ENCODE data around the gene ENOX2.

Gene ENOX2

GRCh38 chrX:130704053-130705038 lies 198.7 kb downstream of the ENOX2 start:
- DNase-seq (ENCODE audit: extremely low read depth in 1 of 2, low read depth in 1 of 2) = no peak

GRCh38 chrX:130702867-130703707 lies 199.9 kb downstream of the ENOX2 start:
- no peak for DNase-seq (ENCODE audit: extremely low read depth in 1 of 2, low read depth in 1 of 2)

GRCh38 chrX:130700629-130701028 lies 202.4 kb downstream of the ENOX2 start:
- no peak for DNase-seq (ENCODE audit: extremely low read depth in 1 of 2, low read depth in 1 of 2)

GRCh38 chrX:130699618-130700017 lies 203.4 kb downstream of the ENOX2 start:
- no peak for DNase-seq (ENCODE audit: extremely low read depth in 1 of 2, low read depth in 1 of 2)

GRCh38 chrX:130696542-130696941 lies 206.5 kb downstream of the ENOX2 start:
- no peak for DNase-seq (ENCODE audit: extremely low read depth in 1 of 2, low read depth in 1 of 2)

- DNase-seq (ENCODE audit: extremely low read depth in 1 of 2, low read depth in 1 of 2) = no peak
Measured at GRCh38 chrX:130695931-130696330, 207.1 kb downstream of the ENOX2 start.

GRCh38 chrX:130694983-130695382 lies 208.0 kb downstream of the ENOX2 start:
- DNase-seq (ENCODE audit: extremely low read depth in 1 of 2, low read depth in 1 of 2) = no peak

- DNase-seq (ENCODE audit: extremely low read depth in 1 of 2, low read depth in 1 of 2) = no peak
Measured at GRCh38 chrX:130691576-130691975, 211.4 kb downstream of the ENOX2 start.

- no peak for DNase-seq (ENCODE audit: extremely low read depth in 1 of 2, low read depth in 1 of 2)
Measured at GRCh38 chrX:130688360-130688759, 214.6 kb downstream of the ENOX2 start.

GRCh38 chrX:130682990-130683389 lies 220.0 kb downstream of the ENOX2 start:
- no peak for DNase-seq (ENCODE audit: extremely low read depth in 1 of 2, low read depth in 1 of 2)

GRCh38 chrX:130680164-130681035 lies 222.6 kb downstream of the ENOX2 start:
- DNase-seq (ENCODE audit: extremely low read depth in 1 of 2, low read depth in 1 of 2) = no peak

- DNase-seq (ENCODE audit: extremely low read depth in 1 of 2, low read depth in 1 of 2) = no peak
Measured at GRCh38 chrX:130676861-130677260, 226.1 kb downstream of the ENOX2 start.

GRCh38 chrX:130672214-130672613 lies 230.8 kb downstream of the ENOX2 start:
- no peak for DNase-seq (ENCODE audit: extremely low read depth in 1 of 2, low read depth in 1 of 2)

GRCh38 chrX:130669233-130669632 lies 233.8 kb downstream of the ENOX2 start:
- DNase-seq (ENCODE audit: extremely low read depth in 1 of 2, low read depth in 1 of 2) = no peak

- DNase-seq (ENCODE audit: extremely low read depth in 1 of 2, low read depth in 1 of 2) = no peak
Measured at GRCh38 chrX:130665263-130665662, 237.7 kb downstream of the ENOX2 start.

GRCh38 chrX:130658310-130658709 lies 244.7 kb downstream of the ENOX2 start:
- DNase-seq (ENCODE audit: extremely low read depth in 1 of 2, low read depth in 1 of 2) = no peak

GRCh38 chrX:130654409-130654950 lies 248.5 kb downstream of the ENOX2 start:
- DNase-seq (ENCODE audit: extremely low read depth in 1 of 2, low read depth in 1 of 2) = no peak

GRCh38 chrX:130652824-130653578 lies 250.0 kb downstream of the ENOX2 start:
- DNase-seq (ENCODE audit: extremely low read depth in 1 of 2, low read depth in 1 of 2) = no peak

- no peak for DNase-seq (ENCODE audit: extremely low read depth in 1 of 2, low read depth in 1 of 2)
Measured at GRCh38 chrX:130649738-130650137, 253.3 kb downstream of the ENOX2 start.

- DNase-seq (ENCODE audit: extremely low read depth in 1 of 2, low read depth in 1 of 2) = no peak
Measured at GRCh38 chrX:130647468-130647867, 255.5 kb downstream of the ENOX2 start.
